Measurements from ENCODE around the gene GTF3C5. TPM values are rescaled to one million over a fixed set of nuclear protein-coding genes. Genes with fewer than 3 reads are reported as not detected.

Gene GTF3C5
- total and polyA plus RNA-seq, 9 donors, result 32.3 to 71.6 (median 52.2) TPM

DNA sequence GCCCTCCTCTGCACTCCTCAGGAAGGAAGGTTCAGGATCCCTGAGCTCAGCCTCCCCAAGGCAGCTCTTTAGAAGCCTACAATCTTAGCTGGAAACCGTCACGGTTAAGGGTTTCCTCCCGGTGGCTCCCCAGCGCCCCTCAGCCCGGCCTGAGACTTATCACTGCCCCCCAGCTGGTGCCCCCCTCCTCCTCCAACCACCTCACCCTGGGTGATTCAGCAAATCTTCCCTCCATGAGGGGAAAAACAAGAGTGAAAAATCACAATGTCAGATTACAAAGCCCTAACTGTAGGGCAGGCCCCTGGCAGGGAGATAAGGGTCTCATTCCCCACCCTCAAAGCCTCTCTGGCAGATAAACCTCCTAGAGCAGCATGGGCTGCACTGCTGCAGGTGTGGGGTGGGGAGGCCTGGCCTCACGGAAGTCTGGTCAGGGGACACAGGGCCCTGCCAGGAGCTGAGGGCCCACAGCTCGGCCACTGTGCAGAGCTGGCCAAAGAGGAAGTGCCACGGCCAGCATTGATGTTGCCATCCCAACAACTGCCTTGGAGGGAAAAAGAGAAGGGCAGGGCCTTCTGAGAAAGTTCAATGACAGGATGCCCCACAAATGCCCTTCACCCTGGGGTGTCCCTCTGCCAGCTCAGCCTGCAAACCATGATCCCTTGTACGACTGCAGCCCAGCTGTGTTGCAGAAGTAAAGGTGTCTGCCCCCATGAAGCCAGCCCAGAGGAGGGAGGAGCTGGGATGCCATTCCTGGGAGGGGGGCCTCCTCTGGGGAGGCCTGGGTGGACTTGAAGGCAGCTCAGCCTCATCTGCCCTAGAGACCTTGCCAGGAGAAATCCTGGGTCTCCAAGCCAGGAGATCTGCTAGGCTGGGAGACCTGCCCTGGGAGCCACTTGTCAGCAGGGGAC, 26.5 kb upstream of the GTF3C5 start:
- no peaks in the 10 kb centered on the region for H3K4me1 ChIP-seq (ENCODE audit: insufficient read depth)
- no peaks in the 10 kb centered on the region for H3K36me3 ChIP-seq
- intact Hi-C loops (cut with DNase I), result no loop called here
- H3K9me3 ChIP-seq, result no peaks in the 10 kb centered on the region
- H3K27me3 ChIP-seq, result no peaks in the 10 kb centered on the region
- H3K4me3 ChIP-seq, result no peak overlapping the region
- 53 to 62% (median 61%) methylated on average over 9 of the region's 9 CpGs for WGBS, 3 donors
- DNase-seq, result no peak
- TF ChIP-seq EP300 (IDR thresholded peaks at IDR 0.05), result no peak
- no peak for TF ChIP-seq POLR2A (IDR thresholded peaks at IDR 0.05)
- no peak for TF ChIP-seq CTCF (IDR thresholded peaks at IDR 0.05)
- no peak overlapping the region for H3K27ac ChIP-seq

GRCh38 chr9:133004999-133005760, 25.6 kb upstream of the GTF3C5 start:
- H3K27me3 ChIP-seq, result no peaks in the 10 kb centered on the region
- no peak for DNase-seq
- TF ChIP-seq EP300 (IDR thresholded peaks at IDR 0.05) (no peak), POLR2A (IDR thresholded peaks at IDR 0.05) (no peak), CTCF (IDR thresholded peaks at IDR 0.05) (no peak)
- WGBS, 3 donors, result 83 to 95% (median 89%) methylated on average over 14 of the region's 14 CpGs
- H3K4me3 ChIP-seq, result no peak overlapping the region
- no peaks in the 10 kb centered on the region for H3K9me3 ChIP-seq
- H3K27ac ChIP-seq, result no peak overlapping the region
- intact Hi-C loops (cut with DNase I), result no loop called here
- no peaks in the 10 kb centered on the region for H3K4me1 ChIP-seq (ENCODE audit: insufficient read depth)
- H3K36me3 ChIP-seq, result no peaks in the 10 kb centered on the region

DNA sequence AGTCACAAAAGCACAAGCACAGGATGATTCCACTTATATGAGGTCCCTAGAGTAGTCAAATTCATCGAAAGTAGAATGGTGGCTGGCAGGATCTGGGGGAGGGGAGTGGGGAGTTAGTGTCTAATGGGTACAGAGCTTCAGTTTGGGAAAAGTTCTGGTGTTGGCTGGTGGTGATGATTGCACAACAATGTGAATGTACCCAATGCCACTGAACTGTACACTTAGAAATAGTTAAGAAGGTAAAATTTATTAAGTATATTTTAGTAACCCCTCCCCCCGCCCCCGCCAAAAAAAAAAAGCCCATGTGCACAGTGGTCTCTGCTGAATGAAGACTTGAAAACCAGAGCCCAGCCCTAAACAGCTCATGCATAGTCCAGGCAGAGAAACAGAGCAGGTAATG, 24.8 kb upstream of the GTF3C5 start:
- 67 to 73% (median 69%) methylated on average over 3 of the region's 3 CpGs for WGBS, 3 donors
- H3K4me1 ChIP-seq (ENCODE audit: insufficient read depth), result no peaks in the 10 kb centered on the region
- no peaks in the 10 kb centered on the region for H3K27me3 ChIP-seq
- H3K27ac ChIP-seq, result no peak overlapping the region
- DNase-seq, result no peak
- TF ChIP-seq POLR2A (IDR thresholded peaks at IDR 0.05) (no peak), EP300 (IDR thresholded peaks at IDR 0.05) (no peak), CTCF (IDR thresholded peaks at IDR 0.05) (no peak)
- no peaks in the 10 kb centered on the region for H3K9me3 ChIP-seq
- H3K36me3 ChIP-seq, result no peaks in the 10 kb centered on the region
- no peak overlapping the region for H3K4me3 ChIP-seq
- intact Hi-C loops (cut with DNase I), result no loop called here

DNA sequence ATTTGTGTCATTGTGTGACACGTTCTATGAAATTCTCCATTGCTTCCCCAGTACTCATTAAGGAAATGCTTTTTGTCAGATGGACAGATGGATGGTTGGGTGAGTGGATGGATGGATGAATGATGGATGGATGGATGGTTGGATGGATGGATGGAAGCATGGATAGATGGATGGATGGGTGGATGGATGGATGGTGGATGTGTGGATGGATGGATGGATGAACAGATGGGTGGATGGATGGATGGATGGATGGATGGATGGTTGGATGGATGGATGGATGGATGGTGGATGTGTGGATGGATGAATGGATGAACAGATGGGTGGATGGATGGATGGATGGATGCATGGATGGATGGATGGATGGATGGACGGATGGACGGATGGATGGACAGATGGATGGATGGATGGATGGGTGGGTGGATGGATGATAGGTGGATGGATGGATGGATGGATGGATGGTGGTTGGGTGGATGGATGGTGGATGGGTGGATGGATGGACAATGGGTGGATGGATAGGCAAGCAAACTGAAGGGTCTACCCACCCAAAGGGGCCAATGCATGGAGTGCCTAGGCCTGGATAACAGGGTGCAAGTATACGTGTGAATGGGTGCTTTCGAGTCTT, 24.0 kb upstream of the GTF3C5 start:
- no peak for DNase-seq
- H3K27ac ChIP-seq, result no peak overlapping the region
- H3K9me3 ChIP-seq, result no peaks in the 10 kb centered on the region
- intact Hi-C loops (cut with DNase I), result no loop called here
- TF ChIP-seq POLR2A (IDR thresholded peaks at IDR 0.05) (no peak), CTCF (IDR thresholded peaks at IDR 0.05) (no peak), EP300 (IDR thresholded peaks at IDR 0.05) (no peak)
- H3K36me3 ChIP-seq, result no peaks in the 10 kb centered on the region
- no peaks in the 10 kb centered on the region for H3K4me1 ChIP-seq (ENCODE audit: insufficient read depth)
- no peak overlapping the region for H3K4me3 ChIP-seq
- no peaks in the 10 kb centered on the region for H3K27me3 ChIP-seq
- WGBS, 3 donors, result 82 to 89% (median 84%) methylated on average over 5 of the region's 5 CpGs

Data from ovary (tissue), 9 donors.